T-helper 22 cell (primary cell): ENCODE data around the gene ARMH1.
"Not testable (repeated sequence)": the region's sequence is repeated elsewhere in the genome, so short reads cannot be mapped to it uniquely, and the experiment has no call there.

Source experiments
- DNase-seq: peaks from one replicate; pipeline ENCODE4 v3.0.0-alpha.2; 2020; ENCODE audit warnings: low read depth

The ARMH1 gene

DNA sequence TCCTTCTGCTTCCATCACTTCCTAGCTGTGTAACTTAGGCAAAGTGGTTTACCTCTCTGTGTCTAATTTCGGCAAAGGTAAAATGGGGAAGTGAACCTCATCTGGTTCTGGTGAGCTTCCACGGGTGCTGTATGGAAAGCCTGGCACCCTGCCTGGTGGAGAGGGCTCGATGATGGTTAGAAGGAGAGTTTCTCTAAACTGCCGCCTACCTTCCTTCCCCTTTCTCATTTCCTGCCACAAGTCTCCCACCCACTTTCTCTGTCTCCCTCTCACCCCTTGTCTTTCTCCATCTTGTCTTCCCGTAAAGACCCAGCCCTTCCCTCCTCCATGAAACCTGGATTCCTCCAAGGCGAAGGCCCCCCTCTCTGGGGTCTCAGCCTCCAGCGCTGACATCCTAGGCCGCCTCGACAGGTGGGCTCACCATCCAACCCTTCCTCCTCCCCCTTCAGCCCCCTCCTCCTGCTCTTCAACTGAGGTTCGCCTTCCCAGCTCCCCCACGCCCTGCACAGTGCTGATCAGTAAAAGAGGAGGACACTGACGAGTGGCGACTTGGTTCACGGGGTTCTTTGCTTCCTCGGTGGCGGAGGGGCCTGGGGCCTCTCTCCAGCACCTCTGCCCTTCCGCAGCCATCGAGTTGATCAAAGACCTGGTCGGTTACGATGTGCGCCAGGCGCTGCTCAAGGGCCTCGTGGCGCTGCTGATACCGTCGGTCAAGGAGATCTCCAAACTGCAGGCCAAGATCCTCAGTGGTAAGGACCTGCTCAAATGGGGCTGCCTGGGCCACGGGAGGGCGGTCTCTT is 49.2 kb downstream of the ARMH1 start:
- DNase-seq = no peak

DNA sequence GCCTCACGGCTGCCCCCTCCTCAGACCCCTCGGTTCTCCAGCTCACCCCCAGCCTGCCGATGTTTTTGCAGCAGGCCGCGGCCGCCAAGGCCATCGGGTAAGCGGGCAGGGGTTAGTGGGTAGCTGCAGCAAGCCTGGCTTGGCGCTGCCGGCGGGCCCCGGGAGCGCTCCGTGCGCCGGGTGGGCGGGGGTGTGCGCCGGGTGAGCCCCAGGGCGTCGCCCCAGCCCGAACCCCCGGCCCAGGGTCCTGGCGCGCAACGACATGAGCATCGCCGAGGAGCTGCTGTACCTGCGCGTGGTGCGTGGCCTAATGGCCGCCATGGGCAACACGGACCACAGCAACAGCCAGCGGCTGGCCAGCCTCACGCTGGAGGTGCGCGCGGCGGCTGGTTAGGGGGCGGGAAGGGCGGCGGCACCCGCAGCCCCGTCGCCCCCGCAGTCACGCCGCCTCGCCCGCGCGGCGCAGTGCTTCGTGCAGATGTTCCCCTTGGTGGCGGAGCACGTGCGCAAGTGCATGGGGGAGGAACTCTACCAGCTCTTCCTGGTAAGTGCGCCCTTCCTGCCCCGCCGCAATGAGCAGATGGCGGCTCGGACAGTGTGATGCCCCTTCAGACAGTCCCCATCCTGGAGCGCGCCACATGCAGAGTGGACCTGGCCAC is 49.9 kb downstream of the ARMH1 start:
- DNase-seq = no peak

DNA sequence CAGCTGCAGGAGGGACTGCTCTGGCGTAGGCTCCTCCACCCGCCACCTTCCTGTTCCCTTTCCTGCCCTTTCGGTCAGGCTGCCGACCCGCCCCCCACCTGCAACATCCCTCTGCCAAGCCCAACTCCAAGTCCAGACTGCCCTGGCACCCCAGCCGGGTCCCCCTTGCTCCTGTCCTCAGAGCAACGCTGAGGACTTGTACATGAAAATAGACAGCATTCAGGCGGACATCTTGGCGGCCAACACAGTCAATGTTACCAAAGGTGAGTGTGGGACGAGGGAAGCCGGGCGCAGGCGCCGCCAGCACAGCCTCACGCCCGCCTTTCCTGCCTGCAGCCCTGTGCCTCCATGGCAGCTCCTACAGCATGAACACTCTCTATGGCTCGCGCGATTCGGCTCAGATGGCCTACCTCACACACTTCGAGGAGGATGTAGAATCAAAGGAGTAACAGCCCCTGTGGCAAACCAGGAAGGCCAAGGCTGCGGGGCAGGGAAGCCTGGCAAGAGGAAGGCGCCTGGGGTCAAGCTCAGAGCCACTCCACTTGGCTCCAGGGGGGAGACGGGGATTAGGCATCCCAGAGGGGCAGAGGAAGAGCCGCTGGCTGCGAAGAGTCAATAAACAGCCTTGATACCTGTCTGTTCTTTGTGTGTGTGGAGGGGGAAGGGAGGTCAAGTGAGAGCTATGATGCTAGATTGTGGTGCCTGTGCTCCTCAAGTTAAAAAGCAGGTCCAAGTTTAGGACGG is 50.6 kb downstream of the ARMH1 start:
- DNase-seq = no peak

GRCh38 chr1:44730741-44731512 is 56.4 kb downstream of the ARMH1 start, which contains the start of gene RNU5D-1:
TSS of gene RNU5D-1 (minus strand) at chr1:44731170.
- DNase-seq = peak; percentile 78

DNA sequence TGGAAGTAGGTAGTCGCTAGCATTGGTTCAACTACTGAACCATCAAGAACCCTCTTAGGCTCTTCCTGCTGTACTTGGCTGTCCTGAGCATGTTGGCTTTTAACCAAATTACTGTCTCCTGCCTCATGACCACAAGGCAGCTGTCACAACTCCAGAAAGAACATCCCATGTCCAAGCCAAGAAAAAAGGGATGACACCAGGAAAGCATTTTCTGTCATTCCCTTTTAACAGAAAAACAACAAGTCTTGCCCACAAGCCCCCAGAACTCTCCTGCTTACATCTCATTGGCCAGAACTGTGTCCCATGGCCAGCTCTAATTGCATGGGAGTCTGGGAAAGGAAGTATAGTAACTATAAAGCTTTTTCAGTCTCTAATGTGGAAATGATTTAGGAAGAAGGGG is 58.9 kb downstream of the ARMH1 start:
- DNase-seq = no peak

- no peak for DNase-seq
Measured at GRCh38 chr1:44733784-44734183, 59.3 kb downstream of the ARMH1 start.

GRCh38 chr1:44735992-44736391 is 61.5 kb downstream of the ARMH1 start:
- DNase-seq = no peak

DNA sequence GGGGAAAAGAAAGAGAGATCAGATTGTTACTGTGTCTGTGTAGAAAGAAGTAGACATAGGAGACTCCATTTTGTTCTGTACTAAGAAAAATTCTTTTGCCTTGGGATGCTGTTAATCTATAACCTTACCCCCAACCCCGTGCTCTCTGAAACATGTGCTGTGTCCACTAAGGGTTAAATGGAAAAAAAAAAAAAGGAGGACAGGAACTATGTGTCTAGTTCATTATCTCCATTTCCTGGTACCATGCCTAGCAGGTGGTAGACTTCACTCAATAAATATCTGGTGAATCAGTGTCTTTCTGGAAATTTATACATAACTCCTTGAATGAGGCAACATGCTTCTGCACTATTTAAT is 64.4 kb downstream of the ARMH1 start:
- not testable (repeated sequence) for DNase-seq

GRCh38 chr1:44739307-44740178 is 65.0 kb downstream of the ARMH1 start, which contains the start of gene KIF2C:
TSS of gene KIF2C (plus strand) at chr1:44739837. CDS start at chr1:44739933, 96 bp downstream.
- peak; percentile 92 for DNase-seq

- DNase-seq = no peak
Measured at GRCh38 chr1:44740179-44740617, 65.7 kb downstream of the ARMH1 start.

GRCh38 chr1:44743211-44743610 is 68.7 kb downstream of the ARMH1 start:
- DNase-seq = no peak

GRCh38 chr1:44747878-44748277 is 73.4 kb downstream of the ARMH1 start:
- DNase-seq = no peak

- DNase-seq = no peak
Measured at GRCh38 chr1:44757420-44757819, 82.9 kb downstream of the ARMH1 start.

DNA sequence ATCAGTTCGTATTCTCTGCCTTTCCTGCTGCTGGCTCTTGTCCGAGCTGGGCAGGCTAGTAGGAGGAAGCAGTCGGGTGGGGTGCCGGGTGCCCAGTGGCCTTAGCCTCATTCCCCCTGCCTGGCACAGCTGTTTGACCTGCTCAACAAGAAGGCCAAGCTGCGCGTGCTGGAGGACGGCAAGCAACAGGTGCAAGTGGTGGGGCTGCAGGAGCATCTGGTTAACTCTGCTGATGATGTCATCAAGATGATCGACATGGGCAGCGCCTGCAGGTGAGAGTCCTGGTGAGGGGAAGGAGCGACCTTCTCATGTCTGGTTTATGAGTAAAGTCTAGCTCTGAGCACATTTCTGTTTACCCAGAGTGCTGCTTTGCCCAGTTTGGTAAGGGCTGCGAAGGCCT is 84.6 kb downstream of the ARMH1 start:
- DNase-seq = no peak

DNA sequence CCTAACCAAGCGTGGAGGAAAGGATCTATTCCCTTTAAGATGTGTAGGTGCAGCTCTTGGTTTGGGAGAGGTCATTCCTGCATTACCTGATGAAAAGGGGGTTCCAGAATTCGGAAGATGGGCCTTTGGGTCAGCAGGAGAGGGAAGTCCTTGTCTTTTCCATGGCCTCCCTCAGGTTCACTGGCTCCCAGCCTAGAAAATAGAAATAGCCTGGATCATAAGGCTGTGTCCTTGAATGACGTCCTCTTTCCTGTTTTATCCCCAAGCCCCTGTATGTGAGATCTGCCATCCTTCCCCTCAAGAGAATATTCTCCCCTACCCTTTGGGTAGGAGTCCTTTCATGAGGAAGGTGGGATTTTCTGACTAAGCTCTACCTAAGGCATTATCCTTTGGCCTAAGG is 86.4 kb downstream of the ARMH1 start:
- DNase-seq = no peak

- not testable (repeated sequence) for DNase-seq
Measured at GRCh38 chr1:44766421-44766820, 91.9 kb downstream of the ARMH1 start.
